ENCODE measurements around the gene EVX1. TPM values are rescaled to one million over a fixed set of nuclear protein-coding genes. Genes with fewer than 3 reads are reported as not detected.

EVX1 gene
- total and polyA plus RNA-seq, 2 of the 13 experiments (the other 11 are each of a cell fraction or from before 2014, with no cell fraction given) = not detected

DNA sequence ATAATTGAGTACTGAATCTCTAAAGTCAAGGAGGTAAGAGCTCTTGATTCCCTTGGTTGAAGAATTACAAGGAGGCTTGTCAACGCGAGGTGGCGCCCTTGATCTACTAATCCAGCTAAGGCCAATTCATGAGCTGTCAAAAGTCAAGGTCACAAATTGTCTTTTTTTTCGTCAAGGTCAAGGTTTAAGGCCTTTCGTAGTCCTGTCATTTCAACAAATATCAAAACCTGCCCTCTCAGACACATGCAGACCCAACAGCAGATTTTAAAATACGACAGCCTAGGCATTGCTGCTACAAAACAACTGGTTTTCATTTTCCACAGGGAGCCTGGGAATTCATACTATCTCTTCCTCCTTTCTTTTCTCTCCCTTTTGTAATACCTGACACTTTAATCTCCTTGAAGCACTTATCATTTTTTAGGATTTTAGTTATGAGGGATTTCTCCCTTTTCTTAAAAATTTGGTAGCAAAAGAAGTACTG, 46.3 kb upstream of the EVX1 start:
- DNase-seq (ENCODE audit: low spot score) (peak; percentile 54), FAIRE-seq (peak; percentile 76), ATAC-seq (no peak)
- no peak overlapping the region for H3K27ac ChIP-seq (ENCODE audit: extremely low read length, insufficient read depth, low read length)
- H3K9me3 ChIP-seq (ENCODE audit: low read length) = no peaks in the 10 kb centered on the region
- H3K79me2 ChIP-seq (ENCODE audit: insufficient read depth, low read length) = no peaks in the 10 kb centered on the region
- H4K20me1 ChIP-seq (ENCODE audit: insufficient read depth, low read length) = peaks cover 3% of the 10 kb centered on the region; the same call in 1 of the 2 replicates
- CTCF ChIA-PET (ENCODE audit: low intra/inter-chr PET ratio, low total read pairs) = interaction anchor here (1.2 to 2.8 kb wide), 4 partner anchors 725 to 882 kb away, joined by 4 to 22 read pairs (median 11); no protein-coding TSS in a partner anchor
- intact Hi-C loops (cut with micrococcal nuclease; ENCODE audit: unreplicated experiment) (loop anchor here (1.0 to 10.0 kb wide), 5 partner anchors 380 to 824 kb away; no protein-coding TSS in a partner anchor), in situ Hi-C loops (cut with HindIII; ENCODE audit: extremely low pct_ligation_motif_present, low pct_unique_long_range_greater_than_20kb) (no loop called here)
- peaks cover 7 to 61% of the 10 kb centered on the region in 2 experiments for H3K27me3 ChIP-seq (ENCODE audit: control insufficient read depth in 1 of 2, insufficient read depth in 2 of 2, low read length in 2 of 2)
- H2AFZ ChIP-seq (ENCODE audit: low read length) = no peak overlapping the region
- no peak overlapping the region for H3K4me3 ChIP-seq (replicated peaks in 1 of 3; ENCODE audit: insufficient read depth in 1 of 3, low read depth in 2 of 3, low read length in 3 of 3)
- POLR2A ChIA-PET = interaction anchor here (1.1 kb wide), 1 partner anchor 421 kb away, joined by 4 read pairs; no protein-coding TSS in a partner anchor
- peaks cover 27% of the 10 kb centered on the region for H3K4me1 ChIP-seq (ENCODE audit: insufficient read depth, low read length)
- H3K9ac ChIP-seq (ENCODE audit: insufficient read depth, low read depth, low read length) = no peak overlapping the region
- BruUV-seq (replicated peaks) = no TSS peak
- no peak overlapping the region for H3K4me2 ChIP-seq (ENCODE audit: low read depth, low read length)
- H3K36me3 ChIP-seq (replicated peaks in 1 of 2; ENCODE audit: control insufficient read depth in 1 of 2, insufficient read depth in 2 of 2, low read length in 2 of 2) = no peaks in the 10 kb centered on the region
- WGBS (ENCODE audit: low lambda C conversion rate) = 2% methylated on average over 6 of the region's 6 CpGs
- no peak for TF ChIP-seq ZNF839 (CRISPR knock-in tag; IDR thresholded peaks at IDR 0.05; ENCODE audit: borderline replicate concordance)
- TF ChIP-seq GATAD1 (CRISPR knock-in tag; IDR thresholded peaks at IDR 0.05) = no peak
- TF ChIP-seq SRSF9 (IDR thresholded peaks at IDR 0.05; ENCODE audit: borderline replicate concordance, insufficient read depth, low read depth, low read length, poor library complexity, severe bottlenecking) = no peak
- TF ChIP-seq SYNCRIP (IDR thresholded peaks at IDR 0.05; ENCODE audit: insufficient read depth, low read depth, low read length) = no peak
- TF ChIP-seq ZNF546 (CRISPR knock-in tag; conservative IDR thresholded peaks at IDR 0.05) = no peak
- TF ChIP-seq, protein P1, sequence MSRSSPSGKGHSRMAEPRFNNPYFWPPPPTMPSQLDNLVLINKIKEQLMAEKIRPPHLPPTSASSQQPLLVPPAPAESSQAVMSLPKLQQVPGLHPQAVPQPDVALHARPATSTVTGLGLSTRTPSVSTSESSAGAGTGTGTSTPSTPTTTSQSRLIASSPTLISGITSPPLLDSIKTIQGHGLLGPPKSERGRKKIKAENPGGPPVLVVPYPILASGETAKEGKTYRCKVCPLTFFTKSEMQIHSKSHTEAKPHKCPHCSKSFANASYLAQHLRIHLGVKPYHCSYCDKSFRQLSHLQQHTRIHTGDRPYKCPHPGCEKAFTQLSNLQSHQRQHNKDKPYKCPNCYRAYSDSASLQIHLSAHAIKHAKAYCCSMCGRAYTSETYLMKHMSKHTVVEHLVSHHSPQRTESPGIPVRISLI (CRISPR knock-in tag; IDR thresholded peaks at IDR 0.05; ENCODE audit: borderline replicate concordance) = 0 out of 2 replicates have a peak, but pooled peaks have one; percentile 25
- no peak for TF ChIP-seq HOXA9 (CRISPR knock-in tag; IDR thresholded peaks at IDR 0.05; ENCODE audit: borderline replicate concordance)
- TF ChIP-seq RXRA (CRISPR knock-in tag; IDR thresholded peaks at IDR 0.05) = no peak
- no peak for TF ChIP-seq SETDB1 (CRISPR knock-in tag; IDR thresholded peaks at IDR 0.05; ENCODE audit: borderline replicate concordance)
- no peak for TF ChIP-seq HOXD1 (CRISPR knock-in tag; IDR thresholded peaks at IDR 0.05)
- no peak for TF ChIP-seq ZNF225 (CRISPR knock-in tag; IDR thresholded peaks at IDR 0.05)
- TF ChIP-seq ZNF792 (CRISPR knock-in tag; IDR thresholded peaks at IDR 0.05) = no peak
- TF ChIP-seq, protein P2, sequence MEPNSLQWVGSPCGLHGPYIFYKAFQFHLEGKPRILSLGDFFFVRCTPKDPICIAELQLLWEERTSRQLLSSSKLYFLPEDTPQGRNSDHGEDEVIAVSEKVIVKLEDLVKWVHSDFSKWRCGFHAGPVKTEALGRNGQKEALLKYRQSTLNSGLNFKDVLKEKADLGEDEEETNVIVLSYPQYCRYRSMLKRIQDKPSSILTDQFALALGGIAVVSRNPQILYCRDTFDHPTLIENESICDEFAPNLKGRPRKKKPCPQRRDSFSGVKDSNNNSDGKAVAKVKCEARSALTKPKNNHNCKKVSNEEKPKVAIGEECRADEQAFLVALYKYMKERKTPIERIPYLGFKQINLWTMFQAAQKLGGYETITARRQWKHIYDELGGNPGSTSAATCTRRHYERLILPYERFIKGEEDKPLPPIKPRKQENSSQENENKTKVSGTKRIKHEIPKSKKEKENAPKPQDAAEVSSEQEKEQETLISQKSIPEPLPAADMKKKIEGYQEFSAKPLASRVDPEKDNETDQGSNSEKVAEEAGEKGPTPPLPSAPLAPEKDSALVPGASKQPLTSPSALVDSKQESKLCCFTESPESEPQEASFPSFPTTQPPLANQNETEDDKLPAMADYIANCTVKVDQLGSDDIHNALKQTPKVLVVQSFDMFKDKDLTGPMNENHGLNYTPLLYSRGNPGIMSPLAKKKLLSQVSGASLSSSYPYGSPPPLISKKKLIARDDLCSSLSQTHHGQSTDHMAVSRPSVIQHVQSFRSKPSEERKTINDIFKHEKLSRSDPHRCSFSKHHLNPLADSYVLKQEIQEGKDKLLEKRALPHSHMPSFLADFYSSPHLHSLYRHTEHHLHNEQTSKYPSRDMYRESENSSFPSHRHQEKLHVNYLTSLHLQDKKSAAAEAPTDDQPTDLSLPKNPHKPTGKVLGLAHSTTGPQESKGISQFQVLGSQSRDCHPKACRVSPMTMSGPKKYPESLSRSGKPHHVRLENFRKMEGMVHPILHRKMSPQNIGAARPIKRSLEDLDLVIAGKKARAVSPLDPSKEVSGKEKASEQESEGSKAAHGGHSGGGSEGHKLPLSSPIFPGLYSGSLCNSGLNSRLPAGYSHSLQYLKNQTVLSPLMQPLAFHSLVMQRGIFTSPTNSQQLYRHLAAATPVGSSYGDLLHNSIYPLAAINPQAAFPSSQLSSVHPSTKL (CRISPR knock-in tag; IDR thresholded peaks at IDR 0.05) = peak; percentile 46
- no peak for TF ChIP-seq NFIB (CRISPR knock-in tag; IDR thresholded peaks at IDR 0.05; ENCODE audit: borderline replicate concordance)
- no peak for TF ChIP-seq ETV6 (CRISPR knock-in tag; conservative IDR thresholded peaks at IDR 0.05)
- no peak for TF ChIP-seq SALL2 (CRISPR knock-in tag; IDR thresholded peaks at IDR 0.05)
- TF ChIP-seq, protein P3, sequence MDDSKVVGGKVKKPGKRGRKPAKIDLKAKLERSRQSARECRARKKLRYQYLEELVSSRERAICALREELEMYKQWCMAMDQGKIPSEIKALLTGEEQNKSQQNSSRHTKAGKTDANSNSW (CRISPR knock-in tag; IDR thresholded peaks at IDR 0.05; ENCODE audit: borderline replicate concordance) = no peak
- TF ChIP-seq BCL6 (CRISPR knock-in tag; IDR thresholded peaks at IDR 0.05) = 0 out of 2 replicates have a peak, but pooled peaks have one; percentile 20
- TF ChIP-seq, protein P4, sequence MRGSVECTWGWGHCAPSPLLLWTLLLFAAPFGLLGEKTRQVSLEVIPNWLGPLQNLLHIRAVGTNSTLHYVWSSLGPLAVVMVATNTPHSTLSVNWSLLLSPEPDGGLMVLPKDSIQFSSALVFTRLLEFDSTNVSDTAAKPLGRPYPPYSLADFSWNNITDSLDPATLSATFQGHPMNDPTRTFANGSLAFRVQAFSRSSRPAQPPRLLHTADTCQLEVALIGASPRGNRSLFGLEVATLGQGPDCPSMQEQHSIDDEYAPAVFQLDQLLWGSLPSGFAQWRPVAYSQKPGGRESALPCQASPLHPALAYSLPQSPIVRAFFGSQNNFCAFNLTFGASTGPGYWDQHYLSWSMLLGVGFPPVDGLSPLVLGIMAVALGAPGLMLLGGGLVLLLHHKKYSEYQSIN (CRISPR knock-in tag; IDR thresholded peaks at IDR 0.05; ENCODE audit: borderline replicate concordance) = no peak
